HepG2 (cell line): ENCODE results near the gene ATP9B. TPM values are rescaled to one million over a fixed set of nuclear protein-coding genes. Genes with fewer than 3 reads are reported as not detected.

ENCODE experiments used
- CREB1 ChIP-seq, 2 experiments: fragments of 450-650 bp in 1 of 2; IDR thresholded peaks; 2 replicates each; pipeline ENCODE4 v1.6.1; 2016 to 2017; ENCODE audit warnings: control low read depth in 1 of 2, mild to moderate bottlenecking in 1 of 2, missing compliant biosample characterization in 1 of 2, missing genetic modification characterization in 1 of 2
- FOXA3 ChIP-seq: IDR thresholded peaks from 2 replicates; pipeline ENCODE4 v1.6.1; 2016; ENCODE audit warnings: missing genetic modification reagents, missing compliant biosample characterization
- JUND ChIP-seq: sonication (generic); formaldehyde crosslinking; IDR thresholded peaks from 2 replicates; pipeline ENCODE4 v1.8.0; 2022; ENCODE audit warnings: mild to moderate bottlenecking, missing genetic modification reagents
- KLF6 ChIP-seq: IDR thresholded peaks from 2 replicates; pipeline ENCODE4 v1.8.0; 2016; ENCODE audit warnings: missing biosample characterization, missing genetic modification reagents
- NCOA2 ChIP-seq: sonication (generic); formaldehyde crosslinking; IDR thresholded peaks from 2 replicates; pipeline ENCODE4 v1.8.0; 2022; ENCODE audit warnings: inconsistent platforms
- RFX1 ChIP-seq: fragments of 450-650 bp; IDR thresholded peaks from 2 replicates; pipeline ENCODE4 v1.6.1; 2017
- SRSF1 ChIP-seq: fragments of 200-400 bp; formaldehyde crosslinking; optimal IDR thresholded peaks from 2 replicates; pipeline ENCODE3; 2017; ENCODE audit warnings: mild to moderate bottlenecking, low read depth, low read length, moderate library complexity
- TBP ChIP-seq: sonication (generic); formaldehyde crosslinking; IDR thresholded peaks from 2 replicates; pipeline ENCODE4 v1.5.0; 2020; ENCODE audit warnings: missing genetic modification reagents
- TCF7L2 ChIP-seq: IDR thresholded peaks from 2 replicates; pipeline ENCODE4 v1.6.1; 2011; ENCODE audit warnings: mild to moderate bottlenecking, low read depth, low read length, moderate library complexity
- TFDP2 ChIP-seq: sonication (generic); formaldehyde crosslinking; IDR thresholded peaks from 2 replicates; pipeline ENCODE4 v1.4.0; 2020; ENCODE audit warnings: missing genetic modification reagents
- ZFP41 ChIP-seq: sonication (generic); formaldehyde crosslinking; IDR thresholded peaks from 2 replicates; pipeline ENCODE4 v1.4.0; 2020; ENCODE audit warnings: mild to moderate bottlenecking, missing genetic modification reagents, borderline replicate concordance
- ZKSCAN1 ChIP-seq: fragments of 150-350 bp; IDR thresholded peaks from 2 replicates; pipeline ENCODE4 v1.6.1; 2014; ENCODE audit warnings: low read length
- ZNF407 ChIP-seq: sonication (generic); formaldehyde crosslinking; IDR thresholded peaks from one replicate; pipeline ENCODE4 v1.5.1; 2020; ENCODE audit warnings: mild to moderate bottlenecking, missing genetic modification reagents; ENCODE audit errors: not compliant biosample characterization
- ZNF431 ChIP-seq: sonication (generic); formaldehyde crosslinking; IDR thresholded peaks from 2 replicates; pipeline ENCODE4 v1.9.0; 2022; ENCODE audit warnings: missing genetic modification reagents, low read depth, mild to moderate bottlenecking, borderline replicate concordance
- ZNF501 ChIP-seq: sonication (generic); formaldehyde crosslinking; IDR thresholded peaks from 2 replicates; pipeline ENCODE4 v1.5.1; 2020; ENCODE audit warnings: mild to moderate bottlenecking, moderate library complexity, missing genetic modification reagents
- ZNF510 ChIP-seq: sonication (generic); formaldehyde crosslinking; IDR thresholded peaks from 2 replicates; pipeline ENCODE4 v1.4.0; 2020; ENCODE audit warnings: low read depth, mild to moderate bottlenecking, missing genetic modification reagents
- ZNF644 ChIP-seq: IDR thresholded peaks from 2 replicates; pipeline ENCODE4 v1.6.1; 2016; ENCODE audit warnings: low read depth
- ZNF879 ChIP-seq: sonication (generic); formaldehyde crosslinking; IDR thresholded peaks from 2 replicates; pipeline ENCODE4 v1.8.1; 2023; ENCODE audit warnings: missing genetic modification reagents
- ZSCAN9 ChIP-seq: IDR thresholded peaks from 2 replicates; pipeline ENCODE4 v1.6.1; 2016; ENCODE audit warnings: borderline replicate concordance
- polyA plus RNA-seq, 8 experiments: library from polyadenylated mRNA; depleted of rRNA in 3 of 8; stranded (reverse) in 7 of 8; unstranded in 1 of 8; fragments of >200 nt; fragmentation: Illumina TruSeq in 4 of 8; extraction: Trizol in 4 of 8; gene quantifications; 2 replicates each; pipeline versions ENCODE4 v1.2.1 to v1.2.3, GENCODE V29; 2011 to 2016; ENCODE audit warnings: low read depth in 4 of 8, missing spikeins in 1 of 8, mixed read lengths in 1 of 8; ENCODE audit not compliant: insufficient read depth in 1 of 8
- total RNA-seq, 5 experiments: library from RNA; depleted of rRNA; stranded (reverse); fragments of >200 nt; fragmentation: Illumina TruSeq; extraction: Trizol; gene quantifications; 2 replicates each; pipeline ENCODE4 v1.2.3, GENCODE V29; 2016; ENCODE audit warnings: low read depth in 1 of 5
- TF ChIP-seq, protein P1 (sequence below): sonication (generic); formaldehyde crosslinking; IDR thresholded peaks from 2 replicates; pipeline ENCODE4 v1.8.0; 2022; ENCODE audit warnings: missing genetic modification reagents, mild to moderate bottlenecking, moderate library complexity, borderline replicate concordance
- TF ChIP-seq, protein P2 (sequence below): sonication (generic); formaldehyde crosslinking; IDR thresholded peaks from 2 replicates; pipeline ENCODE4 v1.5.0; 2020; ENCODE audit warnings: mild to moderate bottlenecking, low read depth, missing genetic modification reagents, borderline replicate concordance

The ATP9B gene
- total and polyA plus RNA-seq, 2 of the 13 experiments (the other 11 are each of a cell fraction or from before 2014, with no cell fraction given) = 10.8 to 11.3 TPM

GRCh38 chr18:79111483-79111882, 42.3 kb downstream of the ATP9B start (continued):
- no peak for TF ChIP-seq TFDP2 (CRISPR knock-in tag)
- no peak for TF ChIP-seq ZKSCAN1
- TF ChIP-seq ZSCAN9 (CRISPR knock-in tag) = no peak
- TF ChIP-seq, protein P1, sequence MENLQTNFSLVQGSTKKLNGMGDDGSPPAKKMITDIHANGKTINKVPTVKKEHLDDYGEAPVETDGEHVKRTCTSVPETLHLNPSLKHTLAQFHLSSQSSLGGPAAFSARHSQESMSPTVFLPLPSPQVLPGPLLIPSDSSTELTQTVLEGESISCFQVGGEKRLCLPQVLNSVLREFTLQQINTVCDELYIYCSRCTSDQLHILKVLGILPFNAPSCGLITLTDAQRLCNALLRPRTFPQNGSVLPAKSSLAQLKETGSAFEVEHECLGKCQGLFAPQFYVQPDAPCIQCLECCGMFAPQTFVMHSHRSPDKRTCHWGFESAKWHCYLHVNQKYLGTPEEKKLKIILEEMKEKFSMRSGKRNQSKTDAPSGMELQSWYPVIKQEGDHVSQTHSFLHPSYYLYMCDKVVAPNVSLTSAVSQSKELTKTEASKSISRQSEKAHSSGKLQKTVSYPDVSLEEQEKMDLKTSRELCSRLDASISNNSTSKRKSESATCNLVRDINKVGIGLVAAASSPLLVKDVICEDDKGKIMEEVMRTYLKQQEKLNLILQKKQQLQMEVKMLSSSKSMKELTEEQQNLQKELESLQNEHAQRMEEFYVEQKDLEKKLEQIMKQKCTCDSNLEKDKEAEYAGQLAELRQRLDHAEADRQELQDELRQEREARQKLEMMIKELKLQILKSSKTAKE (CRISPR knock-in tag) = no peak
- no peak for TF ChIP-seq ZNF431 (CRISPR knock-in tag)
- TF ChIP-seq NCOA2 (CRISPR knock-in tag) = no peak
- no peak for TF ChIP-seq ZFP41 (CRISPR knock-in tag)
- TF ChIP-seq TCF7L2 = no peak
- no peak for TF ChIP-seq RFX1
- no peak for TF ChIP-seq ZNF879 (CRISPR knock-in tag)
- no peak for TF ChIP-seq ZNF510 (CRISPR knock-in tag)
- 0 out of 2 replicates have a peak, but pooled peaks have one; percentile 22 for TF ChIP-seq FOXA3
- TF ChIP-seq, protein P2, sequence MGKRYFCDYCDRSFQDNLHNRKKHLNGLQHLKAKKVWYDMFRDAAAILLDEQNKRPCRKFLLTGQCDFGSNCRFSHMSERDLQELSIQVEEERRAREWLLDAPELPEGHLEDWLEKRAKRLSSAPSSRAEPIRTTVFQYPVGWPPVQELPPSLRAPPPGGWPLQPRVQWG (CRISPR knock-in tag) = no peak
- TF ChIP-seq ZNF644 = no peak
- no peak for TF ChIP-seq KLF6 (CRISPR knock-in tag)
- TF ChIP-seq ZNF407 (CRISPR knock-in tag) = no peak
- TF ChIP-seq SRSF1 = no peak
- no peak for TF ChIP-seq JUND
- TF ChIP-seq CREB1 (IDR thresholded peaks at IDR 0.05) = no peak
- no peak for TF ChIP-seq CREB1 (CRISPR knock-in tag; IDR thresholded peaks at IDR 0.05)
- TF ChIP-seq TBP (CRISPR knock-in tag) = no peak
- TF ChIP-seq ZNF501 (CRISPR knock-in tag) = no peak
